ENCODE results near the gene YIPF3. TPM values are rescaled to one million over a fixed set of nuclear protein-coding genes. Genes with fewer than 3 reads are reported as not detected.

YIPF3 gene
- polyA plus RNA-seq, 1 of the 3 experiments (the other 2 are of a cell fraction) = 219 TPM

- no peak for DNase-seq
- Histone ChIP-seq H3K79me2 (ENCODE audit: insufficient read depth) (peaks cover 20% of the 10 kb centered on the region; the same call in 1 of the 2 replicates), H4K20me1 (ENCODE audit: insufficient read depth) (peaks cover 35% of the 10 kb centered on the region; the same call in 1 of the 2 replicates), H3K27ac (ENCODE audit: low read depth in 2 of 2, low read length in 1 of 2) (no peak overlapping the region; a peak in 1 of 4 replicates), H3F3A (replicated peaks; ENCODE audit: insufficient read depth) (no peaks in the 10 kb centered on the region), H3K9me3 (no peaks in the 10 kb centered on the region), H3K27me3 (ENCODE audit: insufficient read depth) (no peaks in the 10 kb centered on the region), H3K9me2 (no peaks in the 10 kb centered on the region), H3K36me3 (replicated peaks in 1 of 2; ENCODE audit: control insufficient read depth in 1 of 2, insufficient read depth in 2 of 2, low read length in 1 of 2) (peaks cover 0 to 3% of the 10 kb centered on the region in 2 experiments), H3K9ac (no peak overlapping the region), H2AFZ (ENCODE audit: low read depth) (no peak overlapping the region), H3K4me1 (ENCODE audit: control insufficient read depth in 1 of 2, insufficient read depth in 2 of 2, low read depth in 1 of 2, low read length in 1 of 2) (peaks cover 19 to 43% of the 10 kb centered on the region in 2 experiments), H3K4me3 (ENCODE audit: low read depth in 2 of 2, low read length in 1 of 2) (no peak overlapping the region), H3K4me2 (no peak overlapping the region)
- WGBS (ENCODE audit: low lambda C conversion rate) = 93% methylated on average over 2 of the region's 2 CpGs
- ChIA-PET CTCF (interaction anchor here (0.8 to 22.4 kb wide), 6 partner anchors 13 to 264 kb away, joined by 3 to 382 read pairs (median 13); partner anchors contain the start of genes DLK2, DNPH1 and LRRC73), POLR2A (interaction anchor here (0.9 to 2.1 kb wide), 2 partner anchors 14 to 16 kb away, joined by 3 to 8 read pairs; partner anchors contain the start of gene TJAP1)
- TF ChIP-seq TEAD4 (IDR thresholded peaks at IDR 0.05; ENCODE audit: borderline replicate concordance, insufficient read depth) (no peak), TCF12 (IDR thresholded peaks at IDR 0.05) (no peak), POLR2AphosphoS5 (IDR thresholded peaks at IDR 0.05; ENCODE audit: low read depth, low read length) (no peak), EZH2phosphoT487 (IDR thresholded peaks at IDR 0.05; ENCODE audit: borderline replicate concordance, low read depth) (no peak), MAX (IDR thresholded peaks at IDR 0.05; ENCODE audit: low read depth) (no peak), EP300 (IDR thresholded peaks at IDR 0.05; ENCODE audit: borderline replicate concordance in 1 of 2, low read depth in 1 of 2, low read length in 1 of 2) (no peak), RAD21 (IDR thresholded peaks at IDR 0.05; ENCODE audit: low read length) (no peak), JUND (IDR thresholded peaks at IDR 0.05) (no peak), NRF1 (IDR thresholded peaks at IDR 0.05; ENCODE audit: low read depth, low read length) (no peak), MXI1 (IDR thresholded peaks at IDR 0.05; ENCODE audit: low read depth, low read length) (no peak)
- TF ChIP-seq, protein P1, sequence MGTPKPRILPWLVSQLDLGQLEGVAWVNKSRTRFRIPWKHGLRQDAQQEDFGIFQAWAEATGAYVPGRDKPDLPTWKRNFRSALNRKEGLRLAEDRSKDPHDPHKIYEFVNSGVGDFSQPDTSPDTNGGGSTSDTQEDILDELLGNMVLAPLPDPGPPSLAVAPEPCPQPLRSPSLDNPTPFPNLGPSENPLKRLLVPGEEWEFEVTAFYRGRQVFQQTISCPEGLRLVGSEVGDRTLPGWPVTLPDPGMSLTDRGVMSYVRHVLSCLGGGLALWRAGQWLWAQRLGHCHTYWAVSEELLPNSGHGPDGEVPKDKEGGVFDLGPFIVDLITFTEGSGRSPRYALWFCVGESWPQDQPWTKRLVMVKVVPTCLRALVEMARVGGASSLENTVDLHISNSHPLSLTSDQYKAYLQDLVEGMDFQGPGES (IDR thresholded peaks at IDR 0.05; ENCODE audit: low read depth, low read length) = no peak
Observed at GRCh38 chr6:43493230-43493629, 23.5 kb downstream of the YIPF3 start.

GRCh38 chr6:43492673-43493072 is 24.1 kb downstream of the YIPF3 start:
- Histone ChIP-seq H2AFZ (ENCODE audit: low read depth) (no peak overlapping the region), H3K79me2 (ENCODE audit: insufficient read depth) (peaks cover 25% of the 10 kb centered on the region; the same call in 1 of the 2 replicates), H3K9me3 (no peaks in the 10 kb centered on the region), H3K4me3 (ENCODE audit: low read depth in 2 of 2, low read length in 1 of 2) (no peak overlapping the region), H3K4me2 (no peak overlapping the region), H3K4me1 (ENCODE audit: control insufficient read depth in 1 of 2, insufficient read depth in 2 of 2, low read depth in 1 of 2, low read length in 1 of 2) (peaks cover 24 to 43% of the 10 kb centered on the region in 2 experiments), H4K20me1 (ENCODE audit: insufficient read depth) (peaks cover 35% of the 10 kb centered on the region; the same call in 1 of the 2 replicates), H3K9me2 (no peaks in the 10 kb centered on the region), H3K27ac (ENCODE audit: low read depth in 2 of 2, low read length in 1 of 2) (peak overlapping the region in 1 of 2 experiments; percentile 80; a peak in 2 of 4 replicates), H3K36me3 (replicated peaks in 1 of 2; ENCODE audit: control insufficient read depth in 1 of 2, insufficient read depth in 2 of 2, low read length in 1 of 2) (peaks cover 0 to under 1% of the 10 kb centered on the region in 2 experiments), H3K9ac (no peak overlapping the region), H3K27me3 (ENCODE audit: insufficient read depth) (no peaks in the 10 kb centered on the region), H3F3A (replicated peaks; ENCODE audit: insufficient read depth) (no peaks in the 10 kb centered on the region)
- DNase-seq = no peak
- POLR2A ChIA-PET = interaction anchor here (0.9 to 2.1 kb wide), 2 partner anchors 14 to 15 kb away, joined by 3 to 8 read pairs (median 4); partner anchors contain the start of gene TJAP1
- no CpG with 5 or more reads among the region's 3 CpGs for WGBS (ENCODE audit: low lambda C conversion rate)
- no peak for TF ChIP-seq GABPA (IDR thresholded peaks at IDR 0.05; ENCODE audit: low read depth)
- TF ChIP-seq, protein P2, sequence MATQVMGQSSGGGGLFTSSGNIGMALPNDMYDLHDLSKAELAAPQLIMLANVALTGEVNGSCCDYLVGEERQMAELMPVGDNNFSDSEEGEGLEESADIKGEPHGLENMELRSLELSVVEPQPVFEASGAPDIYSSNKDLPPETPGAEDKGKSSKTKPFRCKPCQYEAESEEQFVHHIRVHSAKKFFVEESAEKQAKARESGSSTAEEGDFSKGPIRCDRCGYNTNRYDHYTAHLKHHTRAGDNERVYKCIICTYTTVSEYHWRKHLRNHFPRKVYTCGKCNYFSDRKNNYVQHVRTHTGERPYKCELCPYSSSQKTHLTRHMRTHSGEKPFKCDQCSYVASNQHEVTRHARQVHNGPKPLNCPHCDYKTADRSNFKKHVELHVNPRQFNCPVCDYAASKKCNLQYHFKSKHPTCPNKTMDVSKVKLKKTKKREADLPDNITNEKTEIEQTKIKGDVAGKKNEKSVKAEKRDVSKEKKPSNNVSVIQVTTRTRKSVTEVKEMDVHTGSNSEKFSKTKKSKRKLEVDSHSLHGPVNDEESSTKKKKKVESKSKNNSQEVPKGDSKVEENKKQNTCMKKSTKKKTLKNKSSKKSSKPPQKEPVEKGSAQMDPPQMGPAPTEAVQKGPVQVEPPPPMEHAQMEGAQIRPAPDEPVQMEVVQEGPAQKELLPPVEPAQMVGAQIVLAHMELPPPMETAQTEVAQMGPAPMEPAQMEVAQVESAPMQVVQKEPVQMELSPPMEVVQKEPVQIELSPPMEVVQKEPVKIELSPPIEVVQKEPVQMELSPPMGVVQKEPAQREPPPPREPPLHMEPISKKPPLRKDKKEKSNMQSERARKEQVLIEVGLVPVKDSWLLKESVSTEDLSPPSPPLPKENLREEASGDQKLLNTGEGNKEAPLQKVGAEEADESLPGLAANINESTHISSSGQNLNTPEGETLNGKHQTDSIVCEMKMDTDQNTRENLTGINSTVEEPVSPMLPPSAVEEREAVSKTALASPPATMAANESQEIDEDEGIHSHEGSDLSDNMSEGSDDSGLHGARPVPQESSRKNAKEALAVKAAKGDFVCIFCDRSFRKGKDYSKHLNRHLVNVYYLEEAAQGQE (IDR thresholded peaks at IDR 0.05; ENCODE audit: low read depth, low read length) = peak; percentile 51; the same call in 1 of the 2 replicates
- CTCF ChIA-PET = interaction anchor here (1.2 to 22.4 kb wide), 5 partner anchors 14 to 264 kb away, joined by 3 to 382 read pairs (median 22); partner anchors contain the start of genes DLK2, DNPH1 and LRRC73

Measured in SK-N-SH (cell line).